Sigmoid colon (tissue), 4 donors: ENCODE results near the gene ZG16B.

Source experiments
- EP300 ChIP-seq, 4 donors: sonication (generic); formaldehyde crosslinking; IDR thresholded peaks; one replicate each; pipeline ENCODE4 v1.6.1; 2017; ENCODE audit warnings: antibody characterized with exemption in 4 of 4
- POLR2AphosphoS5 ChIP-seq, 4 donors: sonication (generic); formaldehyde crosslinking; IDR thresholded peaks; one replicate each; pipeline ENCODE4 v1.6.1; 2017; ENCODE audit warnings: antibody characterized with exemption in 4 of 4
- TF ChIP-seq, protein P1 (sequence below), 4 experiments: fragments of 450-650 bp in 3 of 4; fragments of 200-600 bp in 1 of 4; IDR thresholded peaks; one replicate each; pipeline ENCODE4 v1.5.1; 2016 to 2019; ENCODE audit warnings: antibody characterized with exemption in 4 of 4, mild to moderate bottlenecking in 3 of 4, moderate library complexity in 2 of 4

DNA sequence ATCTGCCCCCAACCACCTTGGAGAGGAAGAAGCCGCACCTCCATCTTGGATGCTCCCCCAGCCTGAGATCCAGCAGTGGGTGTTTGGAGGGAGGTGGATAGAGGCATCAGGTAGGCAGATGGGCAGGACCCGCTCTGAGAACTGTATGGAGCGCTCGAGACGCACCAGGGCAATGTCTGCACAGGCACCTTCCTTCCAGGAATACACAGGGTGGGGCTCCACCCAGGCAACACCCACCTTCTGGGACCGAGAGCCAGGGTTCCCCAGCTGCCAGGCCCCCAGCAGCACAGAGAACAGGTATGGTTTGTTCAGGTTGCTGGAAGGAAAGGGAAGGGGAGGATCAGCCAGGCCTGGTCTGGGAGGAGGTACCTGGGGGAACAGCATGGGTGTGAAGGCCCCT is 25.4 kb downstream of the ZG16B start:
- TF ChIP-seq, protein P1, sequence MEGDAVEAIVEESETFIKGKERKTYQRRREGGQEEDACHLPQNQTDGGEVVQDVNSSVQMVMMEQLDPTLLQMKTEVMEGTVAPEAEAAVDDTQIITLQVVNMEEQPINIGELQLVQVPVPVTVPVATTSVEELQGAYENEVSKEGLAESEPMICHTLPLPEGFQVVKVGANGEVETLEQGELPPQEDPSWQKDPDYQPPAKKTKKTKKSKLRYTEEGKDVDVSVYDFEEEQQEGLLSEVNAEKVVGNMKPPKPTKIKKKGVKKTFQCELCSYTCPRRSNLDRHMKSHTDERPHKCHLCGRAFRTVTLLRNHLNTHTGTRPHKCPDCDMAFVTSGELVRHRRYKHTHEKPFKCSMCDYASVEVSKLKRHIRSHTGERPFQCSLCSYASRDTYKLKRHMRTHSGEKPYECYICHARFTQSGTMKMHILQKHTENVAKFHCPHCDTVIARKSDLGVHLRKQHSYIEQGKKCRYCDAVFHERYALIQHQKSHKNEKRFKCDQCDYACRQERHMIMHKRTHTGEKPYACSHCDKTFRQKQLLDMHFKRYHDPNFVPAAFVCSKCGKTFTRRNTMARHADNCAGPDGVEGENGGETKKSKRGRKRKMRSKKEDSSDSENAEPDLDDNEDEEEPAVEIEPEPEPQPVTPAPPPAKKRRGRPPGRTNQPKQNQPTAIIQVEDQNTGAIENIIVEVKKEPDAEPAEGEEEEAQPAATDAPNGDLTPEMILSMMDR (IDR thresholded peaks at IDR 0.05) = no peak
- TF ChIP-seq POLR2AphosphoS5 (IDR thresholded peaks at IDR 0.05) (no peak), EP300 (IDR thresholded peaks at IDR 0.05) (no peak)
